ENCODE data around the gene USP48.

The USP48 gene

GRCh38 chr1:21763236-21763635, 19.7 kb downstream of the USP48 start:
- no peak for TF ChIP-seq CTCF (conservative IDR thresholded peaks at IDR 0.05; ENCODE audit: low read depth, low read length)
- no peak for DNase-seq (ENCODE audit: low read depth)
- H3K4me3 ChIP-seq (ENCODE audit: low read depth, low read length): no peak overlapping the region

- no peak overlapping the region for H3K4me3 ChIP-seq (ENCODE audit: low read depth, low read length)
- TF ChIP-seq CTCF (conservative IDR thresholded peaks at IDR 0.05; ENCODE audit: low read depth, low read length): no peak
- DNase-seq (ENCODE audit: low read depth): no peak
These were observed 20.9 kb downstream of the USP48 start for GRCh38 chr1:21762022-21762404.

GRCh38 chr1:21761052-21761451, 21.9 kb downstream of the USP48 start:
- H3K4me3 ChIP-seq (ENCODE audit: low read depth, low read length): no peak overlapping the region
- TF ChIP-seq CTCF (conservative IDR thresholded peaks at IDR 0.05; ENCODE audit: low read depth, low read length): no peak
- DNase-seq (ENCODE audit: low read depth): no peak

GRCh38 chr1:21759818-21760217, 23.1 kb downstream of the USP48 start:
- H3K4me3 ChIP-seq (ENCODE audit: low read depth, low read length): no peak overlapping the region
- no peak for DNase-seq (ENCODE audit: low read depth)

GRCh38 chr1:21759182-21759581, 23.8 kb downstream of the USP48 start:
- DNase-seq (ENCODE audit: low read depth): no peak
- no peak for TF ChIP-seq CTCF (conservative IDR thresholded peaks at IDR 0.05; ENCODE audit: low read depth, low read length)
- no peak overlapping the region for H3K4me3 ChIP-seq (ENCODE audit: low read depth, low read length)

More at GRCh38 chr1:21759818-21760217, 23.1 kb downstream of the USP48 start:
- TF ChIP-seq CTCF (conservative IDR thresholded peaks at IDR 0.05; ENCODE audit: low read depth, low read length): no peak

GRCh38 chr1:21758614-21759013, 24.3 kb downstream of the USP48 start:
- no peak overlapping the region for H3K4me3 ChIP-seq (ENCODE audit: low read depth, low read length)
- no peak for DNase-seq (ENCODE audit: low read depth)
- no peak for TF ChIP-seq CTCF (conservative IDR thresholded peaks at IDR 0.05; ENCODE audit: low read depth, low read length)

GRCh38 chr1:21756393-21757089, 26.4 kb downstream of the USP48 start:
- DNase-seq (ENCODE audit: low read depth): no peak
- no peak overlapping the region for H3K4me3 ChIP-seq (ENCODE audit: low read depth, low read length)
- no peak for TF ChIP-seq CTCF (conservative IDR thresholded peaks at IDR 0.05; ENCODE audit: low read depth, low read length)

Data from choroid plexus epithelial cell (primary cell).